Rectal smooth muscle tissue (tissue), 1 donor: ENCODE results near the gene SCRN1.
A peak's percentile ranks its signal among the peaks of the same experiment; 100 is the strongest.

Experiments
- H3K27ac ChIP-seq: one replicate; pipeline ENCODE4 v1.7.0; 2013; ENCODE audit warnings: low read depth, low read length, inconsistent platforms
- H3K27me3 ChIP-seq: one replicate; pipeline ENCODE4 v1.7.0; 2013; ENCODE audit warnings: low read length; ENCODE audit not compliant: control insufficient read depth, insufficient read depth
- H3K36me3 ChIP-seq: one replicate; pipeline ENCODE4 v1.7.0; 2013; ENCODE audit warnings: low read length; ENCODE audit not compliant: control insufficient read depth, insufficient read depth
- H3K4me1 ChIP-seq: one replicate; pipeline ENCODE4 v1.7.0; 2013; ENCODE audit warnings: low read length; ENCODE audit not compliant: control insufficient read depth, insufficient read depth
- H3K4me3 ChIP-seq: one replicate; pipeline ENCODE4 v1.7.0; 2013; ENCODE audit warnings: low read length
- H3K9ac ChIP-seq: one replicate; pipeline ENCODE4 v1.7.0; 2013; ENCODE audit warnings: low read length

SCRN1 gene

GRCh38 chr7:29889288-29889687, 100.3 kb downstream of the SCRN1 start:
- Histone ChIP-seq H3K4me1 (no peaks in the 10 kb centered on the region), H3K27ac (no peak overlapping the region), H3K27me3 (peaks cover 1% of the 10 kb centered on the region), H3K9ac (no peak overlapping the region), H3K4me3 (no peak overlapping the region), H3K36me3 (no peaks in the 10 kb centered on the region)

GRCh38 chr7:29888006-29888405, 101.6 kb downstream of the SCRN1 start:
- Histone ChIP-seq H3K27ac (no peak overlapping the region), H3K27me3 (peaks cover 1% of the 10 kb centered on the region), H3K4me1 (no peaks in the 10 kb centered on the region), H3K36me3 (no peaks in the 10 kb centered on the region), H3K4me3 (no peak overlapping the region), H3K9ac (no peak overlapping the region)

GRCh38 chr7:29886827-29887226, 102.8 kb downstream of the SCRN1 start:
- no peaks in the 10 kb centered on the region for H3K36me3 ChIP-seq
- no peak overlapping the region for H3K27ac ChIP-seq
- no peaks in the 10 kb centered on the region for H3K4me1 ChIP-seq
- H3K9ac ChIP-seq = no peak overlapping the region
- H3K27me3 ChIP-seq = peaks cover 1% of the 10 kb centered on the region
- no peak overlapping the region for H3K4me3 ChIP-seq

GRCh38 chr7:29885626-29886025, 104.0 kb downstream of the SCRN1 start:
- Histone ChIP-seq H3K27me3 (peaks cover 1% of the 10 kb centered on the region), H3K27ac (no peak overlapping the region), H3K36me3 (no peaks in the 10 kb centered on the region), H3K4me1 (no peaks in the 10 kb centered on the region), H3K9ac (no peak overlapping the region), H3K4me3 (no peak overlapping the region)

GRCh38 chr7:29884399-29885272, 105.0 kb downstream of the SCRN1 start:
- Histone ChIP-seq H3K27me3 (peaks cover 1% of the 10 kb centered on the region), H3K4me1 (no peaks in the 10 kb centered on the region), H3K36me3 (no peaks in the 10 kb centered on the region), H3K27ac (no peak overlapping the region), H3K4me3 (peak overlapping the region; percentile 9), H3K9ac (no peak overlapping the region)

GRCh38 chr7:29883462-29884398, 105.9 kb downstream of the SCRN1 start:
- no peak overlapping the region for H3K27ac ChIP-seq
- H3K4me3 ChIP-seq = peak overlapping the region; percentile 14
- H3K36me3 ChIP-seq = no peaks in the 10 kb centered on the region
- no peak overlapping the region for H3K9ac ChIP-seq
- peaks cover 1% of the 10 kb centered on the region for H3K27me3 ChIP-seq
- H3K4me1 ChIP-seq = peaks cover 3% of the 10 kb centered on the region

- H3K36me3 ChIP-seq = no peaks in the 10 kb centered on the region
- H3K4me1 ChIP-seq = peaks cover 3% of the 10 kb centered on the region
- no peak overlapping the region for H3K4me3 ChIP-seq
- H3K27ac ChIP-seq = no peak overlapping the region
- H3K9ac ChIP-seq = no peak overlapping the region
- H3K27me3 ChIP-seq = peaks cover 1% of the 10 kb centered on the region
Observed at GRCh38 chr7:29882481-29882880, 107.1 kb downstream of the SCRN1 start.

GRCh38 chr7:29881724-29882123, 107.9 kb downstream of the SCRN1 start:
- H3K9ac ChIP-seq = no peak overlapping the region
- H3K27ac ChIP-seq = no peak overlapping the region
- peaks cover 3% of the 10 kb centered on the region for H3K4me1 ChIP-seq
- peaks cover 1% of the 10 kb centered on the region for H3K27me3 ChIP-seq
- no peaks in the 10 kb centered on the region for H3K36me3 ChIP-seq
- no peak overlapping the region for H3K4me3 ChIP-seq

GRCh38 chr7:29879609-29880008, 110.0 kb downstream of the SCRN1 start:
- Histone ChIP-seq H3K27me3 (peaks cover 1% of the 10 kb centered on the region), H3K27ac (no peak overlapping the region)

GRCh38 chr7:29878081-29878688, 111.4 kb downstream of the SCRN1 start:
- Histone ChIP-seq H3K27me3 (no peaks in the 10 kb centered on the region), H3K4me1 (peaks cover 3% of the 10 kb centered on the region), H3K27ac (no peak overlapping the region), H3K9ac (no peak overlapping the region), H3K4me3 (no peak overlapping the region), H3K36me3 (no peaks in the 10 kb centered on the region)

More at GRCh38 chr7:29879609-29880008, 110.0 kb downstream of the SCRN1 start:
- Histone ChIP-seq H3K36me3 (no peaks in the 10 kb centered on the region), H3K9ac (no peak overlapping the region), H3K4me3 (no peak overlapping the region), H3K4me1 (peaks cover 3% of the 10 kb centered on the region)

GRCh38 chr7:29877196-29877595, 112.4 kb downstream of the SCRN1 start:
- no peaks in the 10 kb centered on the region for H3K36me3 ChIP-seq
- no peak overlapping the region for H3K27ac ChIP-seq
- no peaks in the 10 kb centered on the region for H3K27me3 ChIP-seq
- H3K4me3 ChIP-seq = no peak overlapping the region
- peaks cover 3% of the 10 kb centered on the region for H3K4me1 ChIP-seq
- no peak overlapping the region for H3K9ac ChIP-seq

- H3K27ac ChIP-seq = no peak overlapping the region
- H3K9ac ChIP-seq = no peak overlapping the region
- H3K4me3 ChIP-seq = no peak overlapping the region
- H3K4me1 ChIP-seq = peaks cover 3% of the 10 kb centered on the region
- no peaks in the 10 kb centered on the region for H3K36me3 ChIP-seq
- no peaks in the 10 kb centered on the region for H3K27me3 ChIP-seq
Observed at GRCh38 chr7:29875741-29876140, 113.9 kb downstream of the SCRN1 start.
